Measurements from ENCODE around the gene GABPB2. TPM values are rescaled to one million over a fixed set of nuclear protein-coding genes. Genes with fewer than 3 reads are reported as not detected.
A peak's percentile ranks its signal among the peaks of the same experiment; 100 is the strongest.

GABPB2 gene
- total and polyA plus RNA-seq, 2 of the 13 experiments (the other 11 are each of a cell fraction or from before 2014, with no cell fraction given) = 0.09 TPM; not detected in 1

DNA sequence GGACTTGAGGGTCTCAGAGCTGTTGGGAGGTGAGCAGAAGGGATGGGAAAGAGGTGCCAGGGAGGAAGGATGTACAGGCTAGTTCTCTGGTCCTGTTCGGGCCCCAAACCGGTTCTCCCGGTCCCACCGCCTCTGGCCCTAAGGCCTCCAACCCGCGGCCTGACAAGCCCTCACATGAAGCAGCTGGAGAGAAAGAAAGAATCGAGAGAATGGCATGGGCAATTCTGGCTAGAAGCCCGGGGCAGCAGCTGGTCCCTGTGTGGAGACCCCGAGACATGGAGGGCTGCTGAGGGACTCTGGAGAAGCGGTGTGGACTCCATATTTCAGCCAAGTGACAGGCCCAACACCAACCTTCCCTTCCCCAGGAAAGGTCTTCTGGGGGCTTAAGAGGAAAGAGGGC, 11.9 kb upstream of the GABPB2 start:
- peak overlapping the region; percentile 82 for H3K9ac ChIP-seq (ENCODE audit: insufficient read depth, low read depth, low read length)
- H3K36me3 ChIP-seq (replicated peaks in 1 of 2; ENCODE audit: control insufficient read depth in 1 of 2, insufficient read depth in 2 of 2, low read length in 2 of 2) = peaks cover 13 to 27% of the 10 kb centered on the region in 2 experiments
- no peaks in the 10 kb centered on the region for H3K9me3 ChIP-seq (ENCODE audit: low read length)
- peak; percentile 44 for ATAC-seq
- TF ChIP-seq ZNF331 (CRISPR knock-in tag; IDR thresholded peaks at IDR 0.05) = no peak
- TF ChIP-seq CC2D1A (CRISPR knock-in tag; IDR thresholded peaks at IDR 0.05) = no peak
- no peak for TF ChIP-seq GABPB1 (CRISPR knock-in tag; IDR thresholded peaks at IDR 0.05)
- TF ChIP-seq SP2 (CRISPR knock-in tag; IDR thresholded peaks at IDR 0.05) = no peak
- TF ChIP-seq ZNF530 (CRISPR knock-in tag; IDR thresholded peaks at IDR 0.05; ENCODE audit: low read depth) = no peak
- TF ChIP-seq ZNF143 (CRISPR knock-in tag; IDR thresholded peaks at IDR 0.05) = no peak
- no peak for TF ChIP-seq CBX5 (CRISPR knock-in tag; IDR thresholded peaks at IDR 0.05; ENCODE audit: borderline replicate concordance)
- no peak for TF ChIP-seq ZNF883 (CRISPR knock-in tag; IDR thresholded peaks at IDR 0.05; ENCODE audit: not compliant biosample characterization)
- TF ChIP-seq HMG20A (CRISPR knock-in tag; IDR thresholded peaks at IDR 0.05; ENCODE audit: borderline replicate concordance) = no peak
- no peak for TF ChIP-seq ZFP62 (CRISPR knock-in tag; IDR thresholded peaks at IDR 0.05)
- TF ChIP-seq GATA4 (IDR thresholded peaks at IDR 0.05; ENCODE audit: borderline replicate concordance, low read depth) = no peak
- no peak for TF ChIP-seq ZNF713 (CRISPR knock-in tag; IDR thresholded peaks at IDR 0.05)
- TF ChIP-seq, protein P1, sequence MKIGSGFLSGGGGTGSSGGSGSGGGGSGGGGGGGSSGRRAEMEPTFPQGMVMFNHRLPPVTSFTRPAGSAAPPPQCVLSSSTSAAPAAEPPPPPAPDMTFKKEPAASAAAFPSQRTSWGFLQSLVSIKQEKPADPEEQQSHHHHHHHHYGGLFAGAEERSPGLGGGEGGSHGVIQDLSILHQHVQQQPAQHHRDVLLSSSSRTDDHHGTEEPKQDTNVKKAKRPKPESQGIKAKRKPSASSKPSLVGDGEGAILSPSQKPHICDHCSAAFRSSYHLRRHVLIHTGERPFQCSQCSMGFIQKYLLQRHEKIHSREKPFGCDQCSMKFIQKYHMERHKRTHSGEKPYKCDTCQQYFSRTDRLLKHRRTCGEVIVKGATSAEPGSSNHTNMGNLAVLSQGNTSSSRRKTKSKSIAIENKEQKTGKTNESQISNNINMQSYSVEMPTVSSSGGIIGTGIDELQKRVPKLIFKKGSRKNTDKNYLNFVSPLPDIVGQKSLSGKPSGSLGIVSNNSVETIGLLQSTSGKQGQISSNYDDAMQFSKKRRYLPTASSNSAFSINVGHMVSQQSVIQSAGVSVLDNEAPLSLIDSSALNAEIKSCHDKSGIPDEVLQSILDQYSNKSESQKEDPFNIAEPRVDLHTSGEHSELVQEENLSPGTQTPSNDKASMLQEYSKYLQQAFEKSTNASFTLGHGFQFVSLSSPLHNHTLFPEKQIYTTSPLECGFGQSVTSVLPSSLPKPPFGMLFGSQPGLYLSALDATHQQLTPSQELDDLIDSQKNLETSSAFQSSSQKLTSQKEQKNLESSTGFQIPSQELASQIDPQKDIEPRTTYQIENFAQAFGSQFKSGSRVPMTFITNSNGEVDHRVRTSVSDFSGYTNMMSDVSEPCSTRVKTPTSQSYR (CRISPR knock-in tag; IDR thresholded peaks at IDR 0.05; ENCODE audit: borderline replicate concordance) = no peak
- in situ Hi-C loops (cut with HindIII; ENCODE audit: extremely low pct_ligation_motif_present, low pct_unique_long_range_greater_than_20kb) = no loop called here
- H3K27me3 ChIP-seq (ENCODE audit: control insufficient read depth in 1 of 2, insufficient read depth in 2 of 2, low read length in 2 of 2) = 0 out of 5 replicates have a peak, but pooled peaks cover 0 to 3% of the 10 kb centered on the region in 2 experiments
- H3K27ac ChIP-seq (ENCODE audit: extremely low read length, insufficient read depth, low read length) = peak overlapping the region; percentile 56
- intact Hi-C loops (cut with micrococcal nuclease; ENCODE audit: unreplicated experiment) = loop anchor here (2.0 kb wide), 1 partner anchor 46 kb away; no protein-coding TSS in a partner anchor
- H2AFZ ChIP-seq (ENCODE audit: low read length) = no peak overlapping the region
- peak overlapping the region; percentile 83 to 96 (median 88) for H3K4me3 ChIP-seq (replicated peaks in 1 of 3; ENCODE audit: insufficient read depth in 1 of 3, low read depth in 2 of 3, low read length in 3 of 3)
- H3K4me1 ChIP-seq (ENCODE audit: insufficient read depth, low read length) = peaks cover 50% of the 10 kb centered on the region
- WGBS (ENCODE audit: low lambda C conversion rate) = 2% methylated on average over 6 of the region's 10 CpGs
- ChIA-PET POLR2A (interaction anchor here (0.7 to 3.6 kb wide), 5 partner anchors 9 to 46 kb away, joined by 3 to 23 read pairs (median 4); partner anchors contain the start of gene C1orf56), CTCF (ENCODE audit: low intra/inter-chr PET ratio, low total read pairs) (no interaction called here)
- peaks cover 19% of the 10 kb centered on the region for H3K79me2 ChIP-seq (ENCODE audit: insufficient read depth, low read length)
- DNase-seq (ENCODE audit: low spot score) = no peak
- BruUV-seq (replicated peaks) = TSS peak; percentile 65
- no peak for FAIRE-seq
- H3K4me2 ChIP-seq (ENCODE audit: low read depth, low read length) = peak overlapping the region; percentile 74
- H4K20me1 ChIP-seq (ENCODE audit: insufficient read depth, low read length) = no peaks in the 10 kb centered on the region
